ENCODE data around the gene TTLL10.

Gene TTLL10

GRCh38 chr1:1200876-1201810 is 27.5 kb downstream of the TTLL10 start:
- in situ Hi-C loops (cut with HindIII; ENCODE audit: low sequenced_read_pairs): no loop called here

GRCh38 chr1:1202831-1203560 is 29.3 kb downstream of the TTLL10 start:
- in situ Hi-C loops (cut with HindIII; ENCODE audit: low sequenced_read_pairs): no loop called here

- in situ Hi-C loops (cut with HindIII; ENCODE audit: low sequenced_read_pairs): no loop called here
Measured at GRCh38 chr1:1203561-1204424, 30.1 kb downstream of the TTLL10 start.

- in situ Hi-C loops (cut with HindIII; ENCODE audit: low sequenced_read_pairs): no loop called here
Measured at GRCh38 chr1:1204425-1204920, 30.8 kb downstream of the TTLL10 start.

- in situ Hi-C loops (cut with HindIII; ENCODE audit: low sequenced_read_pairs): no loop called here
Measured at GRCh38 chr1:1204998-1205768, 31.5 kb downstream of the TTLL10 start.

- in situ Hi-C loops (cut with HindIII; ENCODE audit: low sequenced_read_pairs): no loop called here
Measured at GRCh38 chr1:1205769-1206375, 32.2 kb downstream of the TTLL10 start.

GRCh38 chr1:1206376-1206965 is 32.8 kb downstream of the TTLL10 start, which contains the start of gene TNFRSF18:
Gene TNFRSF18, minus strand, starts transcription at chr1:1206592. Its CDS starts 21 bp downstream, at chr1:1206571.
- in situ Hi-C loops (cut with HindIII; ENCODE audit: low sequenced_read_pairs): no loop called here

GRCh38 chr1:1206966-1207531 is 33.4 kb downstream of the TTLL10 start:
- in situ Hi-C loops (cut with HindIII; ENCODE audit: low sequenced_read_pairs): no loop called here

- in situ Hi-C loops (cut with HindIII; ENCODE audit: low sequenced_read_pairs): no loop called here
Measured at GRCh38 chr1:1207571-1207892, 33.9 kb downstream of the TTLL10 start.

- in situ Hi-C loops (cut with HindIII; ENCODE audit: low sequenced_read_pairs): no loop called here
Measured at GRCh38 chr1:1208713-1209433, 35.2 kb downstream of the TTLL10 start.

- in situ Hi-C loops (cut with HindIII; ENCODE audit: low sequenced_read_pairs): no loop called here
Measured at GRCh38 chr1:1210726-1211540, 37.3 kb downstream of the TTLL10 start.

GRCh38 chr1:1211541-1212441 is 38.1 kb downstream of the TTLL10 start:
- in situ Hi-C loops (cut with HindIII; ENCODE audit: low sequenced_read_pairs): no loop called here

GRCh38 chr1:1212780-1213344 is 39.2 kb downstream of the TTLL10 start:
- in situ Hi-C loops (cut with HindIII; ENCODE audit: low sequenced_read_pairs): no loop called here

- in situ Hi-C loops (cut with HindIII; ENCODE audit: low sequenced_read_pairs): no loop called here
Measured at GRCh38 chr1:1213345-1214265, 39.9 kb downstream of the TTLL10 start, which contains the start of gene TNFRSF4. Gene TNFRSF4, minus strand, starts transcription at chr1:1214153. Its CDS starts 26 bp downstream, at chr1:1214127.

- in situ Hi-C loops (cut with HindIII; ENCODE audit: low sequenced_read_pairs): no loop called here
Measured at GRCh38 chr1:1215080-1215676, 41.5 kb downstream of the TTLL10 start.

All from endothelial cell of hepatic sinusoid (primary cell).